ENCODE data around the gene XRCC3. TPM values are rescaled to one million over a fixed set of nuclear protein-coding genes. Genes with fewer than 3 reads are reported as not detected.
A peak's percentile ranks its signal among the peaks of the same experiment; 100 is the strongest.

The XRCC3 gene
- polyA plus RNA-seq, 3 donors, result 0.66 to 8.1 (median 2.0) TPM

DNA sequence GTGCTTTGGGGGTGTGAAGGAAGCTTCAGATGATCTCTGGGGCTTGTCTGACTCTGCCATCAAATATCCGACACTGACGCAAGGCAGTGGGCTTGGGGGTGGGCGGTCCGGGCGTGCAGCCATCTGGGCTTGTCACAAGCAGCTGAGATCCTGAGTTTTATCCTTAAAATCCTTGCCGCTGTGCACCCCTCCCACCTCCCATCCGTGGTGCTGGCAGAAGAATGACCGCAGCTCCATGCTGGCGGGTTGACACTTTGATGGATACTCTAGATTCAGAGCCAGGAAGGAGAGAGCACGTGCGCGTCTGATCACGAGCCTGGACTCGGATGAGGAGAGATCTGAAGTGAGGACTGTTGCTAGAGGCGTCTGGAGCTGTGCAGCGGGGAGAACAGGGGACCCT is 3.3 kb upstream of the XRCC3 start:
- Histone ChIP-seq H3K9me3 (replicated peaks in 1 of 2; ENCODE audit: control insufficient read depth in 1 of 2, insufficient read depth in 1 of 2, low read length in 2 of 2) (no peaks in the 10 kb centered on the region), H3K79me2 (ENCODE audit: insufficient read depth, low read length) (peaks cover 42% of the 10 kb centered on the region), H4K20me1 (ENCODE audit: insufficient read depth, low read length) (peaks cover 57% of the 10 kb centered on the region), H3K27ac (ENCODE audit: low read depth in 1 of 2, low read length in 2 of 2) (no peak overlapping the region), H2AFZ (ENCODE audit: insufficient read depth, low read depth, low read length, poor library complexity, severe bottlenecking) (no peak overlapping the region), H3K4me2 (replicated peaks; ENCODE audit: extremely low read depth, low read length, poor library complexity, severe bottlenecking) (no peak overlapping the region), H3K9ac (ENCODE audit: insufficient read depth, low read length, poor library complexity, severe bottlenecking) (no peak overlapping the region), H3K27me3 (ENCODE audit: control insufficient read depth in 2 of 2, insufficient read depth in 2 of 2, low read length in 2 of 2) (no peaks in the 10 kb centered on the region), H3K4me1 (ENCODE audit: control insufficient read depth in 1 of 2, insufficient read depth in 2 of 2, low read length in 2 of 2) (peaks cover 16 to 26% of the 10 kb centered on the region in 2 donors), H3K4me3 (replicated peaks in 1 of 3; ENCODE audit: low read depth in 2 of 3, low read length in 3 of 3) (no peak overlapping the region), H3K36me3 (replicated peaks in 1 of 2; ENCODE audit: control insufficient read depth in 1 of 2, insufficient read depth in 2 of 2, low read length in 2 of 2) (no peaks in the 10 kb centered on the region)
- peaks cover 12 to 15% of the 10 kb centered on the region in 2 donors for H3K36me3 Mint-ChIP-seq
- peaks cover 26% of the 10 kb centered on the region for H3K4me1 Mint-ChIP-seq
- no peak overlapping the region for H3K27ac Mint-ChIP-seq
- intact Hi-C loops (cut with micrococcal nuclease), result loop anchor here in 1 of 2 donors (5.0 kb wide), 1 partner anchor 91 kb away; the partner anchor contains the start of gene KLC1
- no peak overlapping the region for H3K4me3 Mint-ChIP-seq
- WGBS (ENCODE audit: insufficient coverage), result 77% methylated on average over 13 of the region's 16 CpGs
- no peaks in the 10 kb centered on the region for H3K9me3 Mint-ChIP-seq
- DNase-seq, result no peak
- peaks cover 0 to 2% (median 0%) of the 10 kb centered on the region in 3 donors for H3K27me3 Mint-ChIP-seq (ENCODE audit: low read depth in 3 of 3)
- TF ChIP-seq, protein P1, sequence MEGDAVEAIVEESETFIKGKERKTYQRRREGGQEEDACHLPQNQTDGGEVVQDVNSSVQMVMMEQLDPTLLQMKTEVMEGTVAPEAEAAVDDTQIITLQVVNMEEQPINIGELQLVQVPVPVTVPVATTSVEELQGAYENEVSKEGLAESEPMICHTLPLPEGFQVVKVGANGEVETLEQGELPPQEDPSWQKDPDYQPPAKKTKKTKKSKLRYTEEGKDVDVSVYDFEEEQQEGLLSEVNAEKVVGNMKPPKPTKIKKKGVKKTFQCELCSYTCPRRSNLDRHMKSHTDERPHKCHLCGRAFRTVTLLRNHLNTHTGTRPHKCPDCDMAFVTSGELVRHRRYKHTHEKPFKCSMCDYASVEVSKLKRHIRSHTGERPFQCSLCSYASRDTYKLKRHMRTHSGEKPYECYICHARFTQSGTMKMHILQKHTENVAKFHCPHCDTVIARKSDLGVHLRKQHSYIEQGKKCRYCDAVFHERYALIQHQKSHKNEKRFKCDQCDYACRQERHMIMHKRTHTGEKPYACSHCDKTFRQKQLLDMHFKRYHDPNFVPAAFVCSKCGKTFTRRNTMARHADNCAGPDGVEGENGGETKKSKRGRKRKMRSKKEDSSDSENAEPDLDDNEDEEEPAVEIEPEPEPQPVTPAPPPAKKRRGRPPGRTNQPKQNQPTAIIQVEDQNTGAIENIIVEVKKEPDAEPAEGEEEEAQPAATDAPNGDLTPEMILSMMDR (IDR thresholded peaks at IDR 0.05), result no peak

DNA sequence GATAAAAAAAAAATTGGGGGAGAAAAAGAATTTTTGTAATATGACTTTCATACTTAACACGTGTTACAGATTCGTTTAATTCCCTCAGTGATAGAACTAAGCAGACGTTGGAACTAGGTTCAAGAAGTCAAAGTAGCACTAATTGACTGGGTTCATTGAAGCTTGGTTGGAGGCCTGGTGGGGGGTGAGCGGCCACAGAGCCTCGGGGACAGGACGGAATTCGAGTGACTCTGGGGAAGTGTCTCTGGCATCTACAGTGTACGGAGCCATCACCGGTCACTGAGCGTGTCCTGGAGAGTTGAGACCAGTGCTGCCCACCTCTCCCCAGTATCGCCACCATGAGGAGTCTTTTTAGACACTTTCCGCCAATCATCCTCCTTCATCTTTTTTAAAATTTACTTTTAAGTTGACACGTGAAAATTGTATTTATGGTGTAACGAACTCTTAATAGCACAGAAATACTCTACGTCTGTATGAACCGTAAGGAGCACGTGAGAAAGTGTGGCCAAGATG is 1.7 kb upstream of the XRCC3 start:
- Histone ChIP-seq H3K9me3 (replicated peaks in 1 of 2; ENCODE audit: control insufficient read depth in 1 of 2, insufficient read depth in 1 of 2, low read length in 2 of 2) (no peaks in the 10 kb centered on the region), H3K79me2 (ENCODE audit: insufficient read depth, low read length) (peaks cover 49% of the 10 kb centered on the region), H4K20me1 (ENCODE audit: insufficient read depth, low read length) (peaks cover 51% of the 10 kb centered on the region), H3K27me3 (ENCODE audit: control insufficient read depth in 2 of 2, insufficient read depth in 2 of 2, low read length in 2 of 2) (no peaks in the 10 kb centered on the region), H3K36me3 (replicated peaks in 1 of 2; ENCODE audit: control insufficient read depth in 1 of 2, insufficient read depth in 2 of 2, low read length in 2 of 2) (no peaks in the 10 kb centered on the region), H3K4me2 (replicated peaks; ENCODE audit: extremely low read depth, low read length, poor library complexity, severe bottlenecking) (peak overlapping the region; percentile 85), H3K27ac (ENCODE audit: low read depth in 1 of 2, low read length in 2 of 2) (no peak overlapping the region), H3K9ac (ENCODE audit: insufficient read depth, low read length, poor library complexity, severe bottlenecking) (no peak overlapping the region), H3K4me3 (replicated peaks in 1 of 3; ENCODE audit: low read depth in 2 of 3, low read length in 3 of 3) (peak overlapping the region in 1 of 3 experiments; percentile 77), H3K4me1 (ENCODE audit: control insufficient read depth in 1 of 2, insufficient read depth in 2 of 2, low read length in 2 of 2) (peaks cover 16 to 26% of the 10 kb centered on the region in 2 donors), H2AFZ (ENCODE audit: insufficient read depth, low read depth, low read length, poor library complexity, severe bottlenecking) (no peak overlapping the region)
- TF ChIP-seq, protein P1 (IDR thresholded peaks at IDR 0.05), result no peak
- H3K36me3 Mint-ChIP-seq, result peaks cover 12 to 15% of the 10 kb centered on the region in 2 donors
- intact Hi-C loops (cut with micrococcal nuclease), result loop anchor here in 1 of 2 donors (5.0 kb wide), 1 partner anchor 90 kb away; the partner anchor contains the start of gene KLC1
- no peak for DNase-seq
- WGBS (ENCODE audit: insufficient coverage), result 85% methylated on average over 9 of the region's 17 CpGs
- peaks cover 29% of the 10 kb centered on the region for H3K4me1 Mint-ChIP-seq
- peak overlapping the region; percentile 82 to 83 for H3K4me3 Mint-ChIP-seq
- H3K27ac Mint-ChIP-seq, result no peak overlapping the region
- no peaks in the 10 kb centered on the region for H3K9me3 Mint-ChIP-seq
- H3K27me3 Mint-ChIP-seq (ENCODE audit: low read depth in 3 of 3), result peaks cover 0 to 2% (median 0%) of the 10 kb centered on the region in 3 donors
